HG02943 (cell line): ENCODE results near the gene ZNF454.

Source experiments
- ATAC-seq: cut with Tn5 transposase; IDR thresholded peaks from one replicate; pipeline ENCODE4 v1.9.1; 2021; ENCODE audit warnings: mild to moderate bottlenecking, low read depth, moderate library complexity; ENCODE audit not compliant: unreplicated experiment

Gene ZNF454

DNA sequence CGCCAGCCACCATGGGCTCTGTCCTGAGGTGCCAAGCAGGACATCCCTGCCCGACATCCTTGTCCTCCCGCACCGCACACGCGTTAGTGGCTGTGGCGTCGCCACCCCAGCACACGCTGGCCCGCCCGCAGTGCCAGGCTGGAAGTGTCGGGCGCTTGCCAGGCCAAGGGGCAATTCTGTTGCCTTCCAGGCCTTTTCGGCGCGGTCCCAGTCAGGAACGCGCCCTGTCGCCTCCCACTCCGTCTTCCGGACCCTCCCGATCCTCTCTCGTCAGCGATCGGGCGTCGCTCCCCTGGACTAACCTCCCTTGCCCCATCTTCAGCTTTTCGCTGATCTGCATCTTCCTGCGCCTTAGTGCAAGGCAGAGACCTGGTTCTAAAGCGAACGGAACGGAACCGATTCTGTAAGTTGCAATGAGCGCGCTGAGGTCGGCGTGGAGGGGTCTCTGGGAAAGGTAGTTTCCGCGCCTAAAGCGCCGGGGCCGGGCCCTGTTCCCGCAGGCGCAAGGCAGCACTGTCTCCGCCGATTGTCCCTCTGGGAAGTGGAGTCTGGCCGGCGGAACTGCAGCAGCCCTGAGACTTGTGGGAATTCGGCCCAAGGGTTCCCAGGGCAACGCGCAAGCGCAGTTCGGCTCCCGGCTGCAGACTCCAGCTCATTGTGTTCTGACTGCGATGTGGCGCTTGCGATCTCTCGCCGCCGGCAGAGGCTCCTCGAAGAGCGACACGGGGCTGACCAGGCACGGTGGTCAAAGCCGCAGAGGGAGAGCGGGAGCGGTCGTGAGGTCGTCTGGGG lies at the start of gene ZNF454:
Gene ZNF454 (plus strand): TSS at position 630 of the 792 bp plus-strand sequence. CDS start 1,594 bp downstream, outside the sequence.
- no peak for ATAC-seq

DNA sequence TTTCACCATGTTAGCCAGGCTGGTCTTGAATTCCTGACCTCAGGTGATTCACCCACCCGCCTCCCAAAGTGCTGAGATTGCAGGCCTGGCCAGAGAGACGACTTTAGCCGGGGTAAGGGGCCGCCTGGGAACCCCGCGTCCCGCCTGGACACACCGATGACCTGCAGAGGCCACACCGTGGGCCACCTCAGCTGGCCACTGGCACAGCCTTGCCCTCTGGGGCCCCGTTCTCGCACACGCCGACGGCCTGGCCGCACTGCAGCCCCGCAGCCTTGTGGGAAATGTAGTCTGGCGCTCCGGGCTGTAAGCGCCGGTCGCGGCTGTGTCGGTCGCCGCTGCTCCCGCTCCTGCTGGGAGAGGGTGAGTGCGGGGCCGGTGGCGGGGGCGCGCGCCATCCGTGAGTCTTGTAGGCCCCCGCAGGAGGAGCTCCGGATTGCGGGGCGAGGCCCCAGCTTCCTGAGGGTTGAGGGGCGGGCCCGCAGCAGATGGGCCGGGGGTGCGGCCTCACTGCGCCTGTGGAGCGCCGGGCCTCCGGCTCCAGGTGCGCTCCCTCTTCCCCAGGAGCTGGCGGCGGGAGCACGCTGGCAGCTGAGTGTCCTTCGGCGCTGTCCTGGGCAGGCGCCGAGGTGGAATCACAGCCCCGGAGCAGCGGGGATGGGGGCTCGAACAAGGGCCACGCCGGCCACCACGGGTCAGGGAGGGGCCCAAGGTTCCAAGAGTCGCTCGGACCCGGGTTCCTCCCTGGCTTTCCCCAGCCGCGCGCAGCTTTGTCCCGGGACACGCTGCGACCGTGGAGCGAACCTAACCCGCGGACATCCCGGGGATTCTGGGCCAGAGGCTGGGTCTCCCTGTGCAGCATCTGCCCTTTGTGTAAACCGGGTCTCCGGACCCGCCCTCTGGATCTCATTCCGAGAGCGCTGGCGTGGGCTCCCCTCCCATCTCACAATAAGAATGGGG lies 45.1 kb upstream of the ZNF454 start, which contains the start of gene ZFP2:
Gene ZFP2 (plus strand): TSS at position 299 of the 957 bp plus-strand sequence. CDS start 35,401 bp downstream, outside the sequence.
- no peak for ATAC-seq

DNA sequence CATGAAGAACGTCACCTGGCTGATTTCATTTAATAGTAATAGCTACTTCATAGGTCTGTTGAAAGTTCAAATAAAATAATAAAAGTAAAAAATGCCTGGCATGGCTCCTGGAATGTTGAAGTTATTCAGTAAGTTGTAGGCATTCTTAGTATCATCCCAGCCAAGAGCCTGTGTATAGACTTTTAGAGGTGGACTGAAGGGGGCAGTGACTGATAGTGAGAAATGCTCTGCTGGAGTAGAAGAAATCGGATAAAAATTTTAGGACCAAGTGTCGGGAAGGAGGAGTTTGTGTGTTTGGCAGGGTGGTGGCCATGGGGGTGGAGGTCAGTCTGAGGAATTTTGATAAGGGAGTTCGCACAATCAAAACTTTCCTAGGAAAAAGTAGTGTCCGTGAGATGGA lies 41.7 kb upstream of the ZNF454 start:
- no peak for ATAC-seq

DNA sequence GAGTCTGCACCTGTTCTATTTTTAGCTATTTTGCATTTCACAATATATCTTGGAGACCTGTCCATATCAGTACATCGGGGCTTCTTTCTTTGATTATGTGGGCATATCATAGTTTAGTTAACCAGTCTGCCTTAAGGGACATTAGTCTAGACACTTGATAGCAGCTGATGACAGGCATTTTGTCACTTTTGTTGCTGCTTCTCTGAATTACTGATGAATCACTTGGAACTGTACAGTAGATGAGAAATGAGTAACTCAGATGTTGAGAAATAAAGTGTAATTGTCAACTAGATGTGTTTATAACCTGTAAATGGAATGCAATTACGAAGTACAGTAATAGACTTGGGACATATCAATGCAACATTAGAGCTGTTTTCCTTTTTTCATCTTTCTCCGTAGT lies 38.1 kb upstream of the ZNF454 start:
- no peak for ATAC-seq

- no peak for ATAC-seq
These were observed 8.9 kb upstream of the ZNF454 start for GRCh38 chr5:178931846-178932760.

DNA sequence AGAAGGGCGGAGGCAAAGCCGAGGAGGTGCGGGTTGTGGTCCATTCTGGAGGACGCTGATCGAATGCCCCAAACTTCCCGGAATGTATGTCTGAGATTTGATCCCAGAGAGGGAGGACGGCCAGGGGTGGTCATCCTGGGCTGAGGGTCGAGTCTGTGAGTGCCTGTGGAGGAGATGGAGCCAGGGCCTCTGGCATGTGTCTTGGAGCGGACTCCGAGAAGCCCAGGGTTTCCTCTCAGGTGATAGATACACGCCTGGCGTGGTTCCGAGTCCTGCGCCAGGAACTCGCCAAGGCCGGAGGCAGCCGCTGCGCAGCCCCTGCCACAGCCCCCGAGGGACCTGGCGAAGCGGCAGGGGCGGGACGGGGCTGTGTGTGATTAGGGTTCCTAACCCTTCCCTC lies 363 bp downstream of the ZNF454 start:
- ATAC-seq, result no peak

- no peak for ATAC-seq
These were observed 24.6 kb downstream of the ZNF454 start for GRCh38 chr5:178965465-178966055.

GRCh38 chr5:178981381-178981780 lies 40.4 kb downstream of the ZNF454 start:
- ATAC-seq, result no peak

GRCh38 chr5:178982941-178983340 lies 41.9 kb downstream of the ZNF454 start:
- ATAC-seq, result no peak

DNA sequence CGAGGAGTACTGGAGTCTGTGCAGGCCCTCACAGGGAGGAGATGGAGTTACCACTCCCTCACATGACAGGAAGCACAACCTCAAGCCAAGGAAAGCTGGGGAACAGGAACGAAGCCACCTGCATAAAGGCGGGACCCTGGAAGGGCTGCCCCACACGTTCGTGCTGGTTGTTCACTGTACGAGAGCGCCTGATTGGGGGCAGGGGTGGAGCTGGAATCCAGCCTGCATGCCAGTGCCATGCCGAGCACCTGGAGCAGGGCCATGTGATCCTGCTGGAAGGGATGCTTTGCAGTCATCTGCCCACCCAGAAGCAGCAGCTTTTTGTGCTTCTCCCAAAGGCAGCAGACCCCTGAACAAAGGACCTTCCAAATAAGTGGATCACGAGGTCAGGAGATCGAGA lies 42.7 kb downstream of the ZNF454 start:
- ATAC-seq, result no peak

DNA sequence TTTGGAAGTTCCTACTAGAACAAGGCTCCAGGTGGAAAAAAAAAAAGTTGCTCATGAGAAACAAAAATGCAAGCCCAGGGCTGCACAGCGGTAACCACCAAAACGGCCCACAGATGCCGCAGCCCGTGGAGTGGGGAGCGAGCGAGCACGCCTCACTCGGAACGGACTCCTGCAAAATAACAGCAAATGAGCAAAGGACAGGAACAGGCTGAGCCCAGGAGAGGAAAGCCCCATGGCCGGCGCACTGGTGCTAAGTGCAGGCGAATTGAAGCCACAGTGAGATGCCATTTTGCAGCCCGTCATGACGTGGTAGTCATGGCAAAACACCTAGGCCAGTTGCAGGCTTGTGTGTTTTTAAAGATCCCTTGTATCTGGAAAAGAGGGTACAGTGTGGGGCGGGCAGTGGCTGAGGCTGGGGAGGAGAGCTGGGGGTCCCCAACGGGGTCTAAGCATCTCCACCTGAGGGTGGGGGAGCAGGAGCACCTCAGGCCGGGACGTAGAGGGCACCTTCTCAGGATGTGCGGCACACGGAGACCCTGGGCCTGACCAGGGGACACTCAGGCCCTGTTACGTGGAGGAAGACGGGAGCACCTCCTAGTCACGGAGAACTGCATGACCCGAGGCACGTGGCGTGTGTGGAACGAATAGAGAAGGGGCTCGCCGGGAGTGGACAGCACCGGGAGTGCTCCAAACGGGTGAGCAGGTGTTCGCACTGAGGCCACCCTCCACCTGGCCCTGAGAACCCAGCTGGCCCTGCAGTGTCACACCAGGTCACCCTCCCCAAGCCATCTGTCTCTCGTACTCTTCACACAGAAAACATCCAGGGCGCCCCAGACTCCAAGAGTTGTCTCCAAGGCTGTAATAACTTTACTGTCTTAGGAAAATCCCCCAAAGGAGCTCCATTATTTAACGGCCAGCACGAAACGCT lies 43.4 kb downstream of the ZNF454 start:
- ATAC-seq, result no peak

- no peak for ATAC-seq
These were observed 45.4 kb downstream of the ZNF454 start for GRCh38 chr5:178986326-178986960.

DNA sequence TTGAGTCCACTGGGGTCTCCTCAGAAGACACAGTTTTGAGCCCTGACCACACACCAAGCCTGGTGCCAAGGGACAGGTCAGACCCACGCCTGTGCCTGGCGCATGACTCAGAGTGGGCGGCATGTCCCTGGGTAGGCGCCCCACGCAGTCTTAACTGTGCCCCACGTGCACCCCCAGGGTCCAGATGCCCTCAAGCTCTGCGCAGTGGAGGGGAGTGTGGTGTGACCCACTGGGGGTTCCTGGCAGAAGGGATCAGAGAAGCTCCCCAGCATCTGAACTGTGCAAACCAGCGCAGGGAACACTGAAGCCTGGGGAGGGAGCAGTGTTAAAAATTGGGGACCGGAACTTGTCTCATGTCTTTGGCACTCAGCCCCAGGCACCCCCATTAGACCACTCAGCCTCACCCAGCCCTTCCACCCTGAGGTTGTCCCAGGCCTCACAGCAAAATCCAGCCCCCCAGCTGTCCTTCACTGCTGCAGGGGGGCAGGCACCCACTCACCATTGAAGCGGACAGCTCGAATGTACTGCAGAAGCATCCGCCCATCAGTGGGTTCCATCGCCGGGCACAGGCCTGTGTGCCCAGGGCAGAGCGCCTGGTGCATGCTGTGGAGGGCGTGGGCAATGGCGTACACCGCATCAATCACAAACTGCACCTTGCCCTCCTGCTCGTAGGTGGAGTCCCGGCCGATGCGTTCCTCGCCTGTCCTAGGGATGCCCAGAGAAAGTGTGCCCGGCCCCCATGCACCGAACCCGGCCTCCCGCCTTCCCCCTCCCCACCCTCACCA lies 47.6 kb downstream of the ZNF454 start:
- no peak for ATAC-seq

- no peak for ATAC-seq
These were observed 48.3 kb downstream of the ZNF454 start for GRCh38 chr5:178989311-178989710.

- ATAC-seq, result no peak
These were observed 49.5 kb downstream of the ZNF454 start for GRCh38 chr5:178990491-178990890.

GRCh38 chr5:178991190-178992145 lies 50.5 kb downstream of the ZNF454 start:
- no peak for ATAC-seq
